Measurements from ENCODE around the gene SEMA6D. TPM values are rescaled to one million over a fixed set of nuclear protein-coding genes. Genes with fewer than 3 reads are reported as not detected.
A peak's percentile ranks its signal among the peaks of the same experiment; 100 is the strongest.

SEMA6D gene
- total RNA-seq, 1 donor from 2014 or later, result 54.3 TPM

GRCh38 chr15:47725051-47725450 is 7.7 kb downstream of the SEMA6D start:
- no peak for DNase-seq (ENCODE audit: low spot score in 2 of 2, unreplicated experiment in 2 of 2)
- peaks cover 62% of the 10 kb centered on the region for H3K4me1 Mint-ChIP-seq
- no peaks in the 10 kb centered on the region for H3K9me3 Mint-ChIP-seq
- H3K4me3 Mint-ChIP-seq, result no peak overlapping the region
- H3K36me3 Mint-ChIP-seq, result peaks cover 4% of the 10 kb centered on the region
- no peaks in the 10 kb centered on the region for H3K27me3 Mint-ChIP-seq (ENCODE audit: low read depth)
- H3K27ac Mint-ChIP-seq, result no peak overlapping the region
- TF ChIP-seq, protein P1, sequence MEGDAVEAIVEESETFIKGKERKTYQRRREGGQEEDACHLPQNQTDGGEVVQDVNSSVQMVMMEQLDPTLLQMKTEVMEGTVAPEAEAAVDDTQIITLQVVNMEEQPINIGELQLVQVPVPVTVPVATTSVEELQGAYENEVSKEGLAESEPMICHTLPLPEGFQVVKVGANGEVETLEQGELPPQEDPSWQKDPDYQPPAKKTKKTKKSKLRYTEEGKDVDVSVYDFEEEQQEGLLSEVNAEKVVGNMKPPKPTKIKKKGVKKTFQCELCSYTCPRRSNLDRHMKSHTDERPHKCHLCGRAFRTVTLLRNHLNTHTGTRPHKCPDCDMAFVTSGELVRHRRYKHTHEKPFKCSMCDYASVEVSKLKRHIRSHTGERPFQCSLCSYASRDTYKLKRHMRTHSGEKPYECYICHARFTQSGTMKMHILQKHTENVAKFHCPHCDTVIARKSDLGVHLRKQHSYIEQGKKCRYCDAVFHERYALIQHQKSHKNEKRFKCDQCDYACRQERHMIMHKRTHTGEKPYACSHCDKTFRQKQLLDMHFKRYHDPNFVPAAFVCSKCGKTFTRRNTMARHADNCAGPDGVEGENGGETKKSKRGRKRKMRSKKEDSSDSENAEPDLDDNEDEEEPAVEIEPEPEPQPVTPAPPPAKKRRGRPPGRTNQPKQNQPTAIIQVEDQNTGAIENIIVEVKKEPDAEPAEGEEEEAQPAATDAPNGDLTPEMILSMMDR (IDR thresholded peaks at IDR 0.05; ENCODE audit: unreplicated experiment), result no peak

GRCh38 chr15:47725906-47726305 is 8.6 kb downstream of the SEMA6D start:
- H3K4me3 Mint-ChIP-seq, result no peak overlapping the region
- no peak for DNase-seq (ENCODE audit: low spot score in 2 of 2, unreplicated experiment in 2 of 2)
- TF ChIP-seq, protein P1 (IDR thresholded peaks at IDR 0.05; ENCODE audit: unreplicated experiment), result no peak
- H3K27me3 Mint-ChIP-seq (ENCODE audit: low read depth), result no peaks in the 10 kb centered on the region
- H3K27ac Mint-ChIP-seq, result no peak overlapping the region
- peaks cover 55% of the 10 kb centered on the region for H3K4me1 Mint-ChIP-seq
- H3K36me3 Mint-ChIP-seq, result peaks cover 4% of the 10 kb centered on the region
- H3K9me3 Mint-ChIP-seq, result no peaks in the 10 kb centered on the region

DNA sequence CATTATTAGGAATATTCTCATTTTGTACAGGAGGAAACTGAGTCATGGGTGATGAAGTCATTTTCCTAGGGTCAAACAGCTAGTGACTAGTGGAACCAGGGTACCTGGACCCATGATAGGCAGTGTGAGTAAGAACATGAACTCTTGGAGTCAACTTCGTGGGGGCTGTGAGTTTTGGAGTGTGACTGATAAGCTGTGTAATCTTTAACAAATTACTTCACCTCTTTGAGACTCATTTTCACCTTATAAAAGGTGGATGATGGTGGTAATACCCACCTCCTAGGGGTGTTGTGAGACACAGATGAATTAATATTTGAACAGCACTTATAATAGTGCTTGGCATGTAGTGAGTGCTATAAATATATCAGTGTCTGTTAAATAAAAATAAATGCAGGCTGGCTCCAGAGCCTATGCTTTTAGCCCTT is 9.1 kb downstream of the SEMA6D start:
- Mint-ChIP-seq H3K4me1 (peaks cover 50% of the 10 kb centered on the region), H3K9me3 (no peaks in the 10 kb centered on the region)

GRCh38 chr15:47727137-47727536 is 9.8 kb downstream of the SEMA6D start:
- H3K4me1 Mint-ChIP-seq, result peaks cover 43% of the 10 kb centered on the region
- H3K4me3 Mint-ChIP-seq, result no peak overlapping the region
- no peaks in the 10 kb centered on the region for H3K9me3 Mint-ChIP-seq
- H3K27me3 Mint-ChIP-seq (ENCODE audit: low read depth), result no peaks in the 10 kb centered on the region
- DNase-seq (ENCODE audit: low spot score in 2 of 2, unreplicated experiment in 2 of 2), result no peak
- peak overlapping the region; percentile 19 for H3K27ac Mint-ChIP-seq
- H3K36me3 Mint-ChIP-seq, result peaks cover 4% of the 10 kb centered on the region
- TF ChIP-seq, protein P1 (IDR thresholded peaks at IDR 0.05; ENCODE audit: unreplicated experiment), result no peak

More for the DNA sequence above, 9.1 kb downstream of the SEMA6D start:
- H3K4me3 Mint-ChIP-seq, result no peak overlapping the region
- peak overlapping the region; percentile 8 for H3K27ac Mint-ChIP-seq
- H3K27me3 Mint-ChIP-seq (ENCODE audit: low read depth), result no peaks in the 10 kb centered on the region
- TF ChIP-seq, protein P1 (IDR thresholded peaks at IDR 0.05; ENCODE audit: unreplicated experiment), result no peak
- DNase-seq (ENCODE audit: low spot score in 2 of 2, unreplicated experiment in 2 of 2), result no peak
- H3K36me3 Mint-ChIP-seq, result peaks cover 4% of the 10 kb centered on the region

GRCh38 chr15:47727676-47728075 is 10.4 kb downstream of the SEMA6D start:
- H3K4me3 Mint-ChIP-seq, result no peak overlapping the region
- no peaks in the 10 kb centered on the region for H3K9me3 Mint-ChIP-seq

More at GRCh38 chr15:47727676-47728075, 10.4 kb downstream of the SEMA6D start:
- TF ChIP-seq, protein P1 (IDR thresholded peaks at IDR 0.05; ENCODE audit: unreplicated experiment), result no peak
- Mint-ChIP-seq H3K36me3 (peaks cover 2% of the 10 kb centered on the region), H3K27ac (peak overlapping the region; percentile 47), H3K4me1 (peaks cover 40% of the 10 kb centered on the region), H3K27me3 (ENCODE audit: low read depth) (no peaks in the 10 kb centered on the region)
- no peak for DNase-seq (ENCODE audit: low spot score in 2 of 2, unreplicated experiment in 2 of 2)
